Measurements from ENCODE around the gene SEMA3E.

The SEMA3E gene

DNA sequence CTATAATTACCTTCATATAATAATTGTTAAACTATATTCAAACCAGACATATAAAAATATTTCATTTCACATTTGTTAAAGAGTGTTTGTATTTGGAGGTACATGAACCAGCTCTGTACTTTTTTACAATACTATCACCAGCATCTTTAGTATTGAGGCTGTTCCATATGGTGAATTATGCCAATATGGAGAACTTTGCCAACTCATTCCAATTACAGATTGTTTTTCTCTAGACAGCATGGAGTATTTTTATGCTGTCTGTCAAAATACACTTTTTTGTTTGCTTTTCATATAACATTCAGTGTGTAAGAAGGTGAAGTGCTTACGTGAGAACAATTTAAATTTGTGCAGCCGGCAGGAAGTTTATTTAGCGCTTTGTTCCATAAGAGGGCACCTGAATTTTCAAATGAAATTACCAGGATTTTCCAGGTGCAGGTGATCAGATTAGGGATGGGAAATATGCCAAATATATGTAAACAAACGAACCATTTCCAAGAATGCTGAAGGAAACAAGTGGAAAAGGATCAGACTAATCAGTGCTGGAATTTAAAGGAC is 54.9 kb downstream of the SEMA3E start:
- Histone ChIP-seq H3K4me2 (no peak overlapping the region), H2AFZ (ENCODE audit: low read depth) (no peak overlapping the region), H3K4me3 (IDR thresholded peaks at IDR 0.05; ENCODE audit: insufficient read depth, low read depth, low read length) (no peak overlapping the region), H3K79me2 (ENCODE audit: insufficient read depth, low read depth) (no peaks in the 10 kb centered on the region), H3K36me3 (ENCODE audit: insufficient read depth) (no peaks in the 10 kb centered on the region), H3K27ac (no peak overlapping the region), H3K27me3 (ENCODE audit: insufficient read depth, low read depth) (no peaks in the 10 kb centered on the region), H3K4me1 (ENCODE audit: low read depth, poor library complexity, severe bottlenecking) (no peaks in the 10 kb centered on the region), H4K20me1 (ENCODE audit: insufficient read depth) (no peaks in the 10 kb centered on the region), H3K9ac (no peak overlapping the region)
- TF ChIP-seq CTCF (conservative IDR thresholded peaks at IDR 0.05; ENCODE audit: low read depth, low read length) = no peak

DNA sequence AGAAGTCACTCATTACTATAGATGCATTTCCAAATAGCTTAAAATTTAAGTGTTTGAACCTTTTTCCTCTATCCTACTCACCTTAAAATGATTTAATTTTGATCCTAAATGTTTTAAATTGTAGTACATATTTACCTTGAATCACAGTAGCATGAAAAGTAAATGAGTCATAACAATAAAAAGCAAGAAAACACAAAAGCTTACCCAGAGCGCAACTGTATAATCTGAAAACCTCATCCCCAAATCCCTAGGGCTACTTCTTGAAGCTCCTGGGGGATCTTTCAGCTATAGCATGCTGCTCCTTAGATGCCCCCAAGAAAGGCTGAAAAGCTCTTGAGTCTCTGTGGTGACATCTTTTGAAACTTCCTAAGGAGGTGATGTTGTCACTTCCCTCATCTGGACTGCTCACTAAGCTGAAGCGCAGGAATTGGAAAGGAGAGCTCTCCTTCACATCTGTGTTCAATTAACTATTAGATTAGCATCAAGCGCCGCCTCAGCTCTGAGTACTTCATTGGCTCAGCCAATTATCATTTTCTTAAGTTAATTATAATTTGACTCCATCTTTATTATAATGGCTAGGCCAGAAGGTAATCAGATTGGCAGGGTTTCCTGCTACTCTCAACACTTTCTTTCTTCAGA is 60.2 kb downstream of the SEMA3E start:
- Histone ChIP-seq H3K36me3 (ENCODE audit: insufficient read depth) (no peaks in the 10 kb centered on the region), H3K4me1 (ENCODE audit: low read depth, poor library complexity, severe bottlenecking) (peaks cover 3% of the 10 kb centered on the region), H3K27me3 (ENCODE audit: insufficient read depth, low read depth) (no peaks in the 10 kb centered on the region), H3K79me2 (ENCODE audit: insufficient read depth, low read depth) (no peaks in the 10 kb centered on the region), H3K27ac (no peak overlapping the region), H3K9ac (no peak overlapping the region), H2AFZ (ENCODE audit: low read depth) (no peak overlapping the region), H3K4me2 (no peak overlapping the region), H4K20me1 (ENCODE audit: insufficient read depth) (no peaks in the 10 kb centered on the region), H3K4me3 (IDR thresholded peaks at IDR 0.05; ENCODE audit: insufficient read depth, low read depth, low read length) (no peak overlapping the region)
- no peak for TF ChIP-seq CTCF (conservative IDR thresholded peaks at IDR 0.05; ENCODE audit: low read depth, low read length)

- no peaks in the 10 kb centered on the region for H3K79me2 ChIP-seq (ENCODE audit: insufficient read depth, low read depth)
- H3K4me2 ChIP-seq = no peak overlapping the region
- no peak overlapping the region for H3K4me3 ChIP-seq (IDR thresholded peaks at IDR 0.05; ENCODE audit: insufficient read depth, low read depth, low read length)
- H2AFZ ChIP-seq (ENCODE audit: low read depth) = no peak overlapping the region
- peaks cover 3% of the 10 kb centered on the region for H3K4me1 ChIP-seq (ENCODE audit: low read depth, poor library complexity, severe bottlenecking)
- H3K27me3 ChIP-seq (ENCODE audit: insufficient read depth, low read depth) = no peaks in the 10 kb centered on the region
- no peaks in the 10 kb centered on the region for H4K20me1 ChIP-seq (ENCODE audit: insufficient read depth)
- no peak overlapping the region for H3K9ac ChIP-seq
- H3K27ac ChIP-seq = no peak overlapping the region
- no peak for TF ChIP-seq CTCF (conservative IDR thresholded peaks at IDR 0.05; ENCODE audit: low read depth, low read length)
- no peaks in the 10 kb centered on the region for H3K36me3 ChIP-seq (ENCODE audit: insufficient read depth)
Observed at GRCh38 chr7:83586281-83586680, 62.7 kb downstream of the SEMA3E start.

DNA sequence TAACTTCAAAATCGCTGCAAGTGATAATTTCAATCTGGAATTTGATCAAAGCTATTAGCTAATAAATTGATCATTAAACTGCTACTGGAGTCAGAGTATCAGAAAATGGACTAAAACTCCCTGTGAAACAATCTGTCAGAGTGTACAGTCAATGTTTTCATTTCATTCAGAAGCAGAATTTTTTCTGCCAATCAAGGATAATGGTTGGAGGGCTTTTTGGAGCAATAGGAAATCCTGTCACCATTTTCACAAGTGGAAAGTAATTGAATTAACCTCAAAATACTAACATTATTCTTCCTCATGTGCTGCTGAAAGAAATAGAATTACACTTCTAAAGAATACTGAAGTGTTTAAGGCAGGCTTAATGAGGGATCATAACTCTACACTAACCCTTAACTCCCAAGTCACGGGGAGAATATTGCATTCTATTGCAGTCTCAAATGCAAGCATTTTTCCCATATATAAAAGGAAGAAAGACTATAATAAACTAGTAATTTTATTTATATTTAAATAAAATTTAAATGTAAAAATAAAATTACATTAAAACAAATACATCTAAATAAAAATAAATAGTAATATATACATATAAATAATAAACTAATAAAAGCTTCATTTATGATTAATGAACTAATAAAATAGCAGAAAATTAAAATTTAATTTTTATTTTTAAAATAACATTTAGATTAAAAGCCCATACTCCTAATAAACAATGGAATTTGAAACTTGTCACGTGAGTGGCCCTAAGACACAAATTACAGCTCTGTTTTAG is 67.1 kb downstream of the SEMA3E start:
- H3K27me3 ChIP-seq (ENCODE audit: insufficient read depth, low read depth) = no peaks in the 10 kb centered on the region
- H4K20me1 ChIP-seq (ENCODE audit: insufficient read depth) = no peaks in the 10 kb centered on the region
- no peaks in the 10 kb centered on the region for H3K79me2 ChIP-seq (ENCODE audit: insufficient read depth, low read depth)
- no peak overlapping the region for H3K4me2 ChIP-seq
- H2AFZ ChIP-seq (ENCODE audit: low read depth) = no peak overlapping the region
- H3K9ac ChIP-seq = no peak overlapping the region
- no peaks in the 10 kb centered on the region for H3K36me3 ChIP-seq (ENCODE audit: insufficient read depth)
- no peak overlapping the region for H3K27ac ChIP-seq
- no peak overlapping the region for H3K4me3 ChIP-seq (IDR thresholded peaks at IDR 0.05; ENCODE audit: insufficient read depth, low read depth, low read length)
- TF ChIP-seq CTCF (conservative IDR thresholded peaks at IDR 0.05; ENCODE audit: low read depth, low read length) = no peak
- peaks cover under 1% of the 10 kb centered on the region for H3K4me1 ChIP-seq (ENCODE audit: low read depth, poor library complexity, severe bottlenecking)

All from KMS-11 (cell line).